ENCODE results near the gene CFAP300.

The CFAP300 gene

GRCh38 chr11:102071497-102072472 lies 24.5 kb downstream of the CFAP300 start:
- DNase-seq (ENCODE audit: low read depth, low spot score) = no peak

DNA sequence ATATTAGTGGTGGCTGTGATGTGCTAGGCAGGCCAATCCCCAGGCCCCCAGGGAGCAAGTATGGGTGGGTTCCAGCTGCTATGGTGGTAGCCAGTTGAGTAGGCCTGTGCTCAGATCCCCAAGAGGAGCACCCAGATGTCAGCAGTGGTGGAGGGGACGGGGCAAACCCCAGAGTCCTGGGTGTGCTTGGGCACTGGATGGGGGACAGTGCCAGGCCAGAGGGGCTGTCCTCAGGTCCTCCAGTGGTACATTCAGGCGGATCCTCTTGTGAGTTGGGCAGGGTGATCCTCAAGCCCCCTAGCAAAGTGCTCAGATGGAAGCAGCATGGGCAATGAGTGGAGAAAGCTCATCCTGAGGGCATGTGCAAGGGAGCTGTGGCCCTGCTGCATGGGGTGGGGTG lies 26.0 kb downstream of the CFAP300 start:
- DNase-seq (ENCODE audit: low read depth, low spot score) = no peak

DNA sequence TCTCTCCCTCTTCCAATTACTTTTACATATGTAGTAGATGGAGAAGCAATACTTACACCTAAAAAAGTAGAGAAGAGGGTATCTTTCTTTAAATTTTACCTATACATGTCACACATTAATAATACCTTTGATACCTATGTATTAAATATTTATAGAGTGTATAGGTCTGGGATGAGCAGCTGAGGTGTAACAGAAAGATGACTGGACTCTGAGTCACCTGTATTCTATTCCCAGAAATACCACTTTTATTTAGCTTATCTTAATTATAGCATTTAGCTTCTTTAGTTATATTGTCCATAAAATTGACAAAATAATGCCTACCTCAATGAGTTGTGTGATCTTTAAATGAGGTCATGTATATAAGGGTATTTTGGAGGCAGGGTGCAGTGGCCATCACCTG lies 32.4 kb downstream of the CFAP300 start:
- no peak for DNase-seq (ENCODE audit: low read depth, low spot score)

- no peak for DNase-seq (ENCODE audit: low read depth, low spot score)
Observed at GRCh38 chr11:102081313-102081712, 34.1 kb downstream of the CFAP300 start.

GRCh38 chr11:102085864-102086551 lies 38.8 kb downstream of the CFAP300 start:
- DNase-seq (ENCODE audit: low read depth, low spot score) = no peak

DNA sequence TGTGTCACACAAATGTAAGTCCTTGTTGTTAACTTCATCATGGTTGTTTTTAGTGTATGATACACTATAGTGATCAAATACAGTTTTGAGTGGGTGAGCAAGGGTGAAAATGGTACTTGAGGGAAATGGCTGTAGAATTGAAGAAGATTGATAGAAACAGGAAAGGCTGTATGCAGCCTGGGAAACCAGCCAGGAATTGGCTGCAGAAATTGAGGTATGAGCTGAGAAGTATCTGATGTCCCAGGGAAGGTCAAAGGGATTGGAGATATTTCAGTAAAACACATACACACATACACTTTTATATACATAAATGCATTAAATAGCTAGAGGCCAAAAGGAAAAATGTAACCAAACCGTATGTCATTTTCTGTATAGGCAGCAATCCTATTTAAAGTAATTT lies 49.9 kb downstream of the CFAP300 start:
- no peak for DNase-seq (ENCODE audit: low read depth, low spot score)

GRCh38 chr11:102099755-102100154 lies 52.5 kb downstream of the CFAP300 start:
- DNase-seq (ENCODE audit: low read depth, low spot score) = no peak

DNA sequence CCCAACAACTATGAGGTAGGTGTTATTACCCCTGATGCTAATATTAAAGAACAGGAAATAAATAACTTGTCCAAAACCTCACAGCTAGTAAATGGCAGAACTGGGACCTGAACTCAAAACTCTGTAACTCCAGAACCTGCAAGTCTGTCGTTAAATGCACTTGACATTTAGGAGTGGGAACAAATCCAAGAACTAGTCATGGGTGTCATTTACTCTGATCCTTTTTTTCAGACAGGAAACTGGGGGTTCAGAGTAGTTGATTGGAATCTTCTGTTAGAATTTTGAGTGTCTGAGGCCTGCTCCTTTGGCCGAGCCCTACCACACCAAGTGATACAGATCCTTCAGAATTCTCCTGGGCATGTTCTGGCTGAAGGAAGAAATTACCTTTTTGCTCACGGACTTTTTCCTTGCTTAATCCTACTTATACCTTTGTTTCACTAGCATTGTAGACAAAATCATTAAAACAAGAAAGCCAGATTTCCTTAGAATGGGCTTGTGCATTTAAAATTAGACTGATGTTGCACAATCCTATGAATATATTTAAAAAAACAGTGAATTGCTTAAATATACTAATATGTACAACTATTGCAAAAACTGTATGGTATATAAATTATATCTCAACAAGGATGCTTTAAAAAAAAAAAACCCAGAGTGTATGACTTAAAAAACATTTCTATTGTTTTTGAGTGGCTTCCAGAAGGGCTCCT lies 61.6 kb downstream of the CFAP300 start:
- no peak for DNase-seq (ENCODE audit: low read depth, low spot score)

DNA sequence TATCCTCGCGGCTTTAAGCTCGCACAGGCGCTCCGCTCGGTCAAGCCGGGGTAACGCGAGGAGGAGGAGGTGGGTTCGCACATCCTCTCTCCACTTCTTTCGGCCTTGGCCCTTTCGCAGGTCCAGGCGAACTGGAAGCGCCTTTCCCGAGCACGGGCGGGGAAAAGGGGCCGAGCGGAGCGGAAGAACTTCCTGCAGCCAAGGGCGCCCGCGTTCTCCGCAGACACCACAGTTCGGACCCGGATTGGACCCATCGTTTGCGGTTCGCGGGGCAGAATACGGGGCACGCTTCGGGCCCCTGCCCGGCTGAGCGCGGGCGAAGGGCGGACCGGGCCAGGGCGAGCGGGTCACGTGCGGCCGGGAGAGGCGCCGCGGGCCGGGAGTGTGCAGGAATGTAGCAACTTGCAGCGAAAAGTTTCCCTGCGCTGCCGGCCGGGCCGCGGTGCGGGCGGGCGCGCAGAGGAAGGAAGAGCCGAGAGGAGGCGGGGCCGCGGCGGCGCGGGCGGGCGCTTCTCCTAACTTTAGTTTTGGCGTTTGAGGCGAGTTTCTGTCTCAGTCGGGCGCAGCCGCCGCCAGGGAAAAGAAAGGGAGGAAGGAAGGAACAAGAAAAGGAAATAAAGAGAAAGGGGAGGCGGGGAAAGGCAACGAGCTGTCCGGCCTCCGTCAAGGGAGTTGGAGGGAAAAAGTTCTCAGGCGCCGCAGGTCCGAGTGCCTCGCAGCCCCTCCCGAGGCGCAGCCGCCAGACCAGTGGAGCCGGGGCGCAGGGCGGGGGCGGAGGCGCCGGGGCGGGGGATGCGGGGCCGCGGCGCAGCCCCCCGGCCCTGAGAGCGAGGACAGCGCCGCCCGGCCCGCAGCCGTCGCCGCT lies 62.9 kb downstream of the CFAP300 start, which contains the start of gene YAP1:
Gene YAP1, plus strand, starts transcription at position 552 of the 865 bp plus-strand sequence. CDS start 402 bp downstream, outside the sequence.
- peak; percentile 5 for DNase-seq (ENCODE audit: low read depth, low spot score)

- no peak for DNase-seq (ENCODE audit: low read depth, low spot score)
Observed at GRCh38 chr11:102110761-102111010, 63.4 kb downstream of the CFAP300 start.

DNA sequence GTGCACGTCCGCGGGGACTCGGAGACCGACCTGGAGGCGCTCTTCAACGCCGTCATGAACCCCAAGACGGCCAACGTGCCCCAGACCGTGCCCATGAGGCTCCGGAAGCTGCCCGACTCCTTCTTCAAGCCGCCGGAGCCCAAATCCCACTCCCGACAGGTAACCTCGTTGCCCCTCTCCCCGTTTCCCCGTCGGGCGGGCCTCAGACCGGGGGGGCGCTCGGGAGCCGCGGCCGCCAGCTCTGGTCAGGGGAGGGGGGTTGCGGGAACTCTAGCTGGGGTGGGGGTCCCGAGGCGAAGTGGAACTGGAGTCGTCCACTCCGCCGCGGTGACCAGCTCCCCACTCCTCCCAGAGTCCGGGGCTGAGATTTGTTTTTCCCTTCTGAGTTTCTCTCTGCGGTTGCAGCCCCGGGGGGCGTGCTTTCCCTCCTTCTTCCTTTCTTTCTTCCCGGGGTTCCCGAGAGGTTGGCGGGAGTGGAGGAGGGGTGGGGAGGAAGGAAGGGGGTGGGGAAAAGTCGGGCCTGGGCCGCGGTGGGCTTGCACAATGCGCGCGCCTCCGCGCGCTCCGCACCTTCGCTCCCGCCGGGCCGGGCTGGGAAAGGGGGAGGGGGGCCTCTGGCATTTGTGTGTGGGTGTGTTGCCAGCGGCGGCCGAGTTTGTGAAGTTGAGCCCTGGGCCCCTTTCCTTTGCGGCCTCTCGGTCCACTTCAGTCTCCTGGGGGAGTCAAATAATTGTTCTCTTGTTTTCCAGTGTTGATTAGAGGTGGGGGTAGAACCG lies 64.0 kb downstream of the CFAP300 start:
- DNase-seq (ENCODE audit: low read depth, low spot score) = no peak

- no peak for DNase-seq (ENCODE audit: low read depth, low spot score)
Observed at GRCh38 chr11:102111787-102112508, 64.7 kb downstream of the CFAP300 start.

DNA sequence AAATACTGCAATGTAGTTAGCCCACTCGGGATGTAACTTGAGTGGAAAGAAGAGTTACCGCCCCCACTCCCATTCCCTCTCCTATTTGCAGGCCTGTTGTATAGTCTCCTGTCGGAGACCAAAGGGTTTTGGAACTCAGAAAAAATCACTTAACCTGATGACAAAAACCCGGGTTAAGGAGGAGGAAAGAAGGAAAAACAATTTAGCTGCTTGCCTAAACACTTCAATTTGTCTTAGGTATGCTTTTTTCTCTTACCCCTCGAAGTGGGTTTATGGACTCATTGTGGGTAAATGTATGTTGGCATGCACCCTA lies 65.2 kb downstream of the CFAP300 start:
- DNase-seq (ENCODE audit: low read depth, low spot score) = no peak

DNA sequence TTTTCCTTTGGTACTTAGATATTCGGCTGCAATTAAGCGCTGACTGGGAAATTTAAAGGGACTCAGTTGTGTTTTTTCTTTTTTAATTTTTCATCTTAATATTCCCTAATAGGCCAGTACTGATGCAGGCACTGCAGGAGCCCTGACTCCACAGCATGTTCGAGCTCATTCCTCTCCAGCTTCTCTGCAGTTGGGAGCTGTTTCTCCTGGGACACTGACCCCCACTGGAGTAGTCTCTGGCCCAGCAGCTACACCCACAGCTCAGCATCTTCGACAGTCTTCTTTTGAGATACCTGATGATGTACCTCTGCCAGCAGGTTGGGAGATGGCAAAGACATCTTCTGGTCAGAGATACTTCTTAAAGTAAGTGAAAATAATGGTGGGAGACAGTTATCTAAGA lies 66.8 kb downstream of the CFAP300 start:
- DNase-seq (ENCODE audit: low read depth, low spot score) = no peak

GRCh38 chr11:102115557-102115956 lies 68.3 kb downstream of the CFAP300 start:
- DNase-seq (ENCODE audit: low read depth, low spot score) = no peak

- DNase-seq (ENCODE audit: low read depth, low spot score) = no peak
Observed at GRCh38 chr11:102116453-102117205, 69.4 kb downstream of the CFAP300 start.

GRCh38 chr11:102117472-102118113 lies 70.4 kb downstream of the CFAP300 start:
- DNase-seq (ENCODE audit: low read depth, low spot score) = no peak

GRCh38 chr11:102118937-102119336 lies 71.7 kb downstream of the CFAP300 start:
- DNase-seq (ENCODE audit: low read depth, low spot score) = no peak

GRCh38 chr11:102119997-102120396 lies 72.8 kb downstream of the CFAP300 start:
- DNase-seq (ENCODE audit: low read depth, low spot score) = no peak

Data from activated CD4-positive, CD25-positive, alpha-beta regulatory T cell treated with anti-CD3 and anti-CD28 coated beads, Interleukin-2, amount 50 U/mL, for 16 hours (primary cell).